SH-SY5Y (cell line): ENCODE measurements around the gene TARDBP.

Experiments used
- GATA2 ChIP-seq: IDR thresholded peaks from 2 replicates; pipeline ENCODE4 v1.6.1; 2011; ENCODE audit warnings: mild to moderate bottlenecking, low read depth, low read length
- GATA3 ChIP-seq: IDR thresholded peaks from 2 replicates; pipeline ENCODE4 v1.6.1; 2011; ENCODE audit warnings: low read depth, mild to moderate bottlenecking, low read length, moderate library complexity

- TF ChIP-seq GATA2 (no peak), GATA3 (no peak)
Measured at GRCh38 chr1:11046270-11046566, 33.8 kb downstream of the TARDBP start.
